Chondrocyte (in vitro differentiated cells): ENCODE data around the gene SCGB1C1. TPM values are rescaled to one million over a fixed set of nuclear protein-coding genes. Genes with fewer than 3 reads are reported as not detected.
A peak's percentile ranks its signal among the peaks of the same experiment; 100 is the strongest.
"Not testable (repeated sequence)": the region's sequence is repeated elsewhere in the genome, so short reads cannot be mapped to it uniquely, and the experiment has no call there.

Source experiments
- DNase-seq: peaks from one replicate; pipeline ENCODE4 v3.0.0; 2021; ENCODE audit warnings: mixed read lengths, low spot score
- H3K27ac Mint-ChIP-seq: one replicate; pipeline ENCODE4 v1.8.0; 2021; ENCODE audit warnings: mild to moderate bottlenecking, moderate library complexity, mixed read lengths; ENCODE audit not compliant: unreplicated experiment
- H3K27me3 Mint-ChIP-seq: 2 replicates; pipeline ENCODE4 v1.8.0; 2021; ENCODE audit warnings: low read depth, mixed read lengths
- H3K36me3 Mint-ChIP-seq: 2 replicates; pipeline ENCODE4 v1.8.0; 2021; ENCODE audit warnings: low read depth, mixed read lengths
- H3K4me1 Mint-ChIP-seq: 2 replicates; pipeline ENCODE4 v1.8.0; 2021; ENCODE audit warnings: low read depth, mild to moderate bottlenecking, mixed read lengths
- H3K4me3 Mint-ChIP-seq: one replicate; pipeline ENCODE4 v1.8.0; 2021; ENCODE audit warnings: mild to moderate bottlenecking, moderate library complexity, mixed read lengths; ENCODE audit not compliant: unreplicated experiment
- H3K9me3 Mint-ChIP-seq: 2 replicates; pipeline ENCODE4 v1.8.0; 2021; ENCODE audit warnings: low read depth, mixed read lengths
- CTCF ChIP-seq: fragments of 200-600 bp; sonication (generic); IDR thresholded peaks from 2 replicates; pipeline ENCODE4 v1.5.0; 2021; ENCODE audit warnings: antibody characterized with exemption, mild to moderate bottlenecking, moderate library complexity
- total RNA-seq: library from RNA; stranded (reverse); gene quantifications from 3 replicates; pipeline ENCODE4 v1.2.1, GENCODE V29; 2021

SCGB1C1 gene
- total RNA-seq, 1 donor from 2014 or later = not detected

- H3K36me3 Mint-ChIP-seq = peaks cover 3% of the 10 kb centered on the region
- H3K9me3 Mint-ChIP-seq = no peaks in the 10 kb centered on the region
- peak overlapping the region; percentile 64 for H3K27ac Mint-ChIP-seq
- no peaks in the 10 kb centered on the region for H3K27me3 Mint-ChIP-seq
- peak overlapping the region; percentile 79 for H3K4me3 Mint-ChIP-seq
- H3K4me1 Mint-ChIP-seq = peaks cover 25% of the 10 kb centered on the region
- DNase-seq = no peak
- TF ChIP-seq CTCF = no peak
Observed at GRCh38 chr11:235609-235996, 42.7 kb downstream of the SCGB1C1 start.

GRCh38 chr11:235997-236773 is 43.3 kb downstream of the SCGB1C1 start, which contains the start of gene SIRT3:
SIRT3 (minus strand) TSS chr11:236342; CDS start chr11:236328, 14 bp downstream.
- TF ChIP-seq CTCF = peak; percentile 41
- no peaks in the 10 kb centered on the region for H3K9me3 Mint-ChIP-seq

GRCh38 chr11:236774-237767 is 44.2 kb downstream of the SCGB1C1 start, which contains the start of gene PSMD13:
PSMD13 (plus strand) TSS chr11:236976; CDS start chr11:237050, 74 bp downstream.
- H3K36me3 Mint-ChIP-seq = peaks cover 9% of the 10 kb centered on the region
- peak within 1 kb of the TSS; percentile 95 for H3K4me3 Mint-ChIP-seq
- H3K9me3 Mint-ChIP-seq = no peaks in the 10 kb centered on the region
- peaks cover 30% of the 10 kb centered on the region for H3K4me1 Mint-ChIP-seq
- H3K27me3 Mint-ChIP-seq = no peaks in the 10 kb centered on the region
- no peak for DNase-seq
- H3K27ac Mint-ChIP-seq = peak within 1 kb of the TSS; percentile 97
- peak; percentile 12 for TF ChIP-seq CTCF

More at GRCh38 chr11:235997-236773, 43.3 kb downstream of the SCGB1C1 start, which contains the start of gene SIRT3:
- peak within 1 kb of the TSS; percentile 95 for H3K4me3 Mint-ChIP-seq
- peaks cover 25% of the 10 kb centered on the region for H3K4me1 Mint-ChIP-seq
- H3K27ac Mint-ChIP-seq = peak within 1 kb of the TSS; percentile 97
- no peaks in the 10 kb centered on the region for H3K27me3 Mint-ChIP-seq
- no peak for DNase-seq
- H3K36me3 Mint-ChIP-seq = peaks cover 3% of the 10 kb centered on the region

GRCh38 chr11:238346-238745 is 45.5 kb downstream of the SCGB1C1 start:
- peaks cover 15% of the 10 kb centered on the region for H3K36me3 Mint-ChIP-seq
- peak overlapping the region; percentile 36 for H3K27ac Mint-ChIP-seq
- H3K27me3 Mint-ChIP-seq, DNase-seq, H3K9me3 Mint-ChIP-seq, H3K4me3 Mint-ChIP-seq: not testable (repeated sequence)
- H3K4me1 Mint-ChIP-seq = peaks cover 30% of the 10 kb centered on the region

GRCh38 chr11:240315-240714 is 47.4 kb downstream of the SCGB1C1 start:
- DNase-seq = no peak
- Mint-ChIP-seq H3K4me3 (no peak overlapping the region), H3K27ac (no peak overlapping the region), H3K9me3 (no peaks in the 10 kb centered on the region), H3K27me3 (no peaks in the 10 kb centered on the region), H3K36me3 (peaks cover 21% of the 10 kb centered on the region), H3K4me1 (peaks cover 26% of the 10 kb centered on the region)
- no peak for TF ChIP-seq CTCF
